ENCODE data around the gene CHD2. TPM values are rescaled to one million over a fixed set of nuclear protein-coding genes. Genes with fewer than 3 reads are reported as not detected.

The CHD2 gene
- total and polyA plus RNA-seq, 8 donors = 21.5 to 833 (median 131) TPM

DNA sequence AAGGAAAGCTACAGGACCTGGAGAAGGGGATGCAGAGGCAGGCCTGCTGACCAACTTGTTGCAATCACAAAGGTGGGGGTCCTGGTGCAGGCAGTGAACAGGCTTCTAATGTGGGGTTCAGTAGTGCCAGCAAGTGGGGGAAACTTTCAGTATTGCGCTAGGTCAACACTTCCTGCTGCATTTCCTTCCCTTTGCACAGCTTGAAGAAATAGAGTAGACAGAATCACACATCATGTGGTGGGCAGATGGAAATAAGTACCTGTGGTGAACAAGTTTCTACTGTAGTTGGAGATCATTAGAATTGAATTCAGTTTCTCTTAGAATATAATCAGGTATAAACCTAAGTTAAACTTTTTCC, 125.5 kb downstream of the CHD2 start:
- Histone ChIP-seq H3K36me3 (peaks cover 54 to 71% (median 70%) of the 10 kb centered on the region in 4 donors), H3K27ac (peak overlapping the region in 2 of 5 donors; percentile 82 to 87), H3K27me3 (no peaks in the 10 kb centered on the region), H3K4me3 (no peak overlapping the region), H3K9me3 (no peaks in the 10 kb centered on the region), H3K4me1 (peaks cover 31 to 60% (median 45%) of the 10 kb centered on the region in 4 donors)
- intact Hi-C loops (cut with DNase I; ENCODE audit: low total_unique reads) = no loop called here
- DNase-seq = no peak
- 65 to 89% (median 73%) methylated on average over 1 of the region's 1 CpG for WGBS, 5 donors
- TF ChIP-seq, protein P1, sequence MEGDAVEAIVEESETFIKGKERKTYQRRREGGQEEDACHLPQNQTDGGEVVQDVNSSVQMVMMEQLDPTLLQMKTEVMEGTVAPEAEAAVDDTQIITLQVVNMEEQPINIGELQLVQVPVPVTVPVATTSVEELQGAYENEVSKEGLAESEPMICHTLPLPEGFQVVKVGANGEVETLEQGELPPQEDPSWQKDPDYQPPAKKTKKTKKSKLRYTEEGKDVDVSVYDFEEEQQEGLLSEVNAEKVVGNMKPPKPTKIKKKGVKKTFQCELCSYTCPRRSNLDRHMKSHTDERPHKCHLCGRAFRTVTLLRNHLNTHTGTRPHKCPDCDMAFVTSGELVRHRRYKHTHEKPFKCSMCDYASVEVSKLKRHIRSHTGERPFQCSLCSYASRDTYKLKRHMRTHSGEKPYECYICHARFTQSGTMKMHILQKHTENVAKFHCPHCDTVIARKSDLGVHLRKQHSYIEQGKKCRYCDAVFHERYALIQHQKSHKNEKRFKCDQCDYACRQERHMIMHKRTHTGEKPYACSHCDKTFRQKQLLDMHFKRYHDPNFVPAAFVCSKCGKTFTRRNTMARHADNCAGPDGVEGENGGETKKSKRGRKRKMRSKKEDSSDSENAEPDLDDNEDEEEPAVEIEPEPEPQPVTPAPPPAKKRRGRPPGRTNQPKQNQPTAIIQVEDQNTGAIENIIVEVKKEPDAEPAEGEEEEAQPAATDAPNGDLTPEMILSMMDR (IDR thresholded peaks at IDR 0.05) = no peak
- TF ChIP-seq POLR2A (IDR thresholded peaks at IDR 0.05) (no peak), POLR2AphosphoS5 (IDR thresholded peaks at IDR 0.05) (no peak), EP300 (IDR thresholded peaks at IDR 0.05) (no peak)

DNA sequence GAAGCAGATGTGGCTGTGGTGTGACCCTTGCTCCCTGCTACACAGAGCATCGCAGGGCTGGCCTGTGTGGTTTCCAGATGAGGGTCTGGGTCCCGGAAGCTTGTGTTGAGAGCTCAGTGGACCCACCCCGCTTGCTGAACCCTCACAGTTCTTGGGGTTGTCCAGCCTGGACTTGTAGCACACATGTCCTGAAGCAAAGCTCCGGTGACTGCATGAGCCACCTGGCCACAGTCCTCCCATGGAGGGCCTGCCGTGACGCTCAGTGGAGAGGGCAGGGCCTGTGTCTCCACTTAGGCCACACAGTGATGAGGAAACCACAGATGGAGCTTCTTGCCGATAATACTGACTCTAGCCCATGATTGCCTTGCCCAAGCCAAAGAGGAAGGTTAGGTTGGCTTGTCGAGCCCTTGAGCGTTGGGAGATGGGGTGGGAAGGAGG, 126.3 kb downstream of the CHD2 start:
- no peak overlapping the region for H3K4me3 ChIP-seq
- no peak for DNase-seq
- H3K36me3 ChIP-seq = peaks cover 46 to 63% (median 62%) of the 10 kb centered on the region in 4 donors
- H3K9me3 ChIP-seq = no peaks in the 10 kb centered on the region
- intact Hi-C loops (cut with DNase I; ENCODE audit: low total_unique reads) = no loop called here
- no peaks in the 10 kb centered on the region for H3K27me3 ChIP-seq
- H3K4me1 ChIP-seq = peaks cover 36 to 67% (median 48%) of the 10 kb centered on the region in 4 donors
- no peak for TF ChIP-seq EP300 (IDR thresholded peaks at IDR 0.05)
- no peak for TF ChIP-seq POLR2A (IDR thresholded peaks at IDR 0.05)
- TF ChIP-seq, protein P1 (IDR thresholded peaks at IDR 0.05) = no peak
- TF ChIP-seq POLR2AphosphoS5 (IDR thresholded peaks at IDR 0.05) = no peak
- H3K27ac ChIP-seq = peak overlapping the region in 4 of 5 donors; percentile 75 to 87 (median 84)
- WGBS, 5 donors = 82 to 96% (median 88%) methylated on average over 8 to 9 of the region's 9 CpGs

DNA sequence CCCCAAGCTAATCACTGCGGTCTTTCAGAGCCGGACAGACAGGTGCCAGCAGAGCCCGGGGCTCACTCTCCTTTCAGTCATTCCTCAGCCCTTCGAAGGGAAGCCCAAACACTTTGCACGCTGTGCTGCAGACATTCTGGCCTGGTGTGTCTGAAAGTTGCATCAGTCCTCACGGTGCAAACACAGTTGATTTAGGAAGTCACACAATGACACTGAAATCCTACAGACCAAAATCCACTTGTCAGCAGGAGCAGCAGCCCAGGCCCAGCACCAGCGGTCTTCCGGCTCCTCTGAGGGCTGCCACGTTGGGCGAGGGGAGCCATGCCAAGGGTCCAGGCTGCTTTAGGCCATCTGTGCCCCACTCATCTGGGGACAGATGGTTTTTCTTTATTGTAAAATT, 127.3 kb downstream of the CHD2 start:
- Histone ChIP-seq H3K27me3 (no peaks in the 10 kb centered on the region), H3K36me3 (peaks cover 36 to 53% (median 52%) of the 10 kb centered on the region in 4 donors), H3K27ac (peak overlapping the region in 4 of 5 donors; percentile 75 to 87 (median 84)), H3K9me3 (no peaks in the 10 kb centered on the region), H3K4me1 (peaks cover 36 to 67% (median 48%) of the 10 kb centered on the region in 4 donors), H3K4me3 (no peak overlapping the region)
- intact Hi-C loops (cut with DNase I; ENCODE audit: low total_unique reads) = no loop called here
- TF ChIP-seq EP300 (IDR thresholded peaks at IDR 0.05) (no peak), POLR2AphosphoS5 (IDR thresholded peaks at IDR 0.05) (peak in 1 of 3 donors; percentile 3), POLR2A (IDR thresholded peaks at IDR 0.05) (no peak)
- TF ChIP-seq, protein P1 (IDR thresholded peaks at IDR 0.05) = no peak
- no peak for DNase-seq
- 70 to 88% (median 79%) methylated on average over 10 of the region's 10 CpGs for WGBS, 5 donors

DNA sequence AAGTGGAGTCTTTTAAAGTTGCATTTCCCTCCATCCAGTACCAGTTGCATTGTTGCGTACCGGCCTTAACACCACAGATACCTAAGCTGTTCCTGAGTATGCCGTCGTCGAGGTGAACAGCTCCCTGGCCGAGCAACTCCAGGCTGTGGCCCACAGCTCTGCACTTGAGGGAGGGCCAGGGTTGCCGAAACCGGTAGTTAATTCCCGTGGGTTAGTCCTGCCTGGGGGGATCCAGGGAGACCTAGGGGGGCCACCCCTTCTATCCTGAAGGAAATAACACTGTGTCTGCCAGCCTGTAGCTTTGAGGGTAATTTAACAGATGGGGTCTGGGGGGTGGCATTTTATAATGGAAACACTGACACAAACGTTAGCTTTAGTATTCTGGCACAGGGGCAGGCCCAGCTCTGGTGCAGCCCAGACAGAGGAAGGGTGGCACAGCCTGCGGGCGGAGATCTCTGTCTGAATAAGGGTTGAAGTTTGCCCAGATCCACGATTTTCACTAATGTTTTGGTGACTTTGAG, 128.0 kb downstream of the CHD2 start:
- no peak for TF ChIP-seq POLR2A (IDR thresholded peaks at IDR 0.05)
- TF ChIP-seq, protein P1 (IDR thresholded peaks at IDR 0.05) = no peak
- no peak for TF ChIP-seq POLR2AphosphoS5 (IDR thresholded peaks at IDR 0.05)
- no peak for TF ChIP-seq EP300 (IDR thresholded peaks at IDR 0.05)
- WGBS, 5 donors = 54 to 65% (median 62%) methylated on average over 13 of the region's 13 CpGs
- H3K27ac ChIP-seq = peak overlapping the region; percentile 53 to 87 (median 82)
- H3K4me3 ChIP-seq = no peak overlapping the region
- no peaks in the 10 kb centered on the region for H3K27me3 ChIP-seq
- peaks cover 29 to 45% (median 44%) of the 10 kb centered on the region in 4 donors for H3K36me3 ChIP-seq
- no peak for DNase-seq
- peaks cover 36 to 67% (median 48%) of the 10 kb centered on the region in 4 donors for H3K4me1 ChIP-seq
- no peaks in the 10 kb centered on the region for H3K9me3 ChIP-seq
- intact Hi-C loops (cut with DNase I; ENCODE audit: low total_unique reads) = no loop called here
